GM18907 (cell line): ENCODE results near the gene DCP1B.

ENCODE experiments used
- ATAC-seq: cut with Tn5 transposase; IDR thresholded peaks from one replicate; pipeline ENCODE4 v1.9.1; 2021; ENCODE audit warnings: mild to moderate bottlenecking, moderate library complexity; ENCODE audit not compliant: unreplicated experiment

Gene DCP1B

DNA sequence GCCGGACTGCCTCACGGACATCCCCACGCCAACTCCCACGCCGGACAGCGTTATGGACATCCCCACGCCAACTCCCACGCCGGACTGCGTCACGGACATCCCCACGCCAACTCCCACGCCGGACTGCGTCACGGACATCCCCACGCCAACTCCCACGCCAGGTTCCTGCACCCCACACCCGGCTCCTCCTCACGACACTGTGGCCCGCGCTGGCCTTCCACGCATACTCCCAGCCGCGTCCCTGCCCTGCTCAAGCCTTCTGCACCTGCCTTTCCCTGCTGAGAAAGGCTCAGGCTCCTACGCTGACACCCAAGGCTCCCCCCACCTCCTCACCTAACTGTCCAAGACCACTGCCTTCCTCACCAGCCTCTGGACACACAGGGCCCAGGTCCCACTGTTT is 95.5 kb downstream of the DCP1B start:
- ATAC-seq = no peak

DNA sequence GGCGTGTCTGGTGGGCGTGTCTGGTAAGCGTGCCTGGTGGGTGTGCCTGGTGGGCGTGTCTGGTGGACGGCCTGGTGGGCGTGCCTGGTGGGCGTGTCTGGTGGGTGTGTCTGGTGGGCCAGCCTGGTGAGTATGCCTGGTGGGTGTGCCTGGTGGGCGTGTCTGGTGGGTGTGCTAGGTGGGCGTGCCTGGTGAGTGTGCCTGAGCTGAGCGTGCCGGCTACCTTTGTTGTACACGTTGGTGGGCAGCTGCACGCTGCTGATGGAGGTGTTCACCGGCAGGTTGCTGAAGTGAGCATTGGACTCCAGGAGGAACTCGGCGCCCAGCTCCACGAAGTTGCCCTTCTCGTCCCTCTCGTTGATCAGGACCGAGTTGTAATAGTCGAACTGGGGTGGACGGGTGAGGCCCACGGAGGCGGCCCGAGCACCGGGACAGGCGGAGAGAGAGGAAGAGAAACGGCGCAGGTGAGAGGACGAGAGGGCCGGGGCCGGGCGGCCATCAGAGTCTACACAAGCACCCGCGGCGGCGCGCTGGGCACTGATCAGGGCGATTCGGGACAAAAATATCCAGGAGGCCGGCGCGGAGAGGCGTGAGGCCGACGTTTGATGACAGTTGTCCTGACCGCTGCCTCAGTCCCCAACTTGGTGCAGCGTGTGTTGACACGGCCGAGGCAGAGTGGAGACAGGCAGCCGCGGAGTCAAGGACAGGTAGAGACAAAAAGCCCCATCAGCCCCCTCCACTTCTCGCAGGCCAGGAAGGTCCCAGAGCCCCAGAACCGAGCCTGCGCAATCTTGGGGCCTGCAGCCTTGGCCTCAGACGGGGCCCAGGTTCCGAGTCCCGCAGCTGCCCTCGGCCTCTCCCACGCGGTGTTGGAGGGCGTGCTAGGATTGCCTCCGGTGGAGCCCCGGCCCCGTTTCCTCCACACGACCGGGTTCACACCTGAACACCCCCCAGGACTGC is 96.3 kb downstream of the DCP1B start:
- no peak for ATAC-seq

DNA sequence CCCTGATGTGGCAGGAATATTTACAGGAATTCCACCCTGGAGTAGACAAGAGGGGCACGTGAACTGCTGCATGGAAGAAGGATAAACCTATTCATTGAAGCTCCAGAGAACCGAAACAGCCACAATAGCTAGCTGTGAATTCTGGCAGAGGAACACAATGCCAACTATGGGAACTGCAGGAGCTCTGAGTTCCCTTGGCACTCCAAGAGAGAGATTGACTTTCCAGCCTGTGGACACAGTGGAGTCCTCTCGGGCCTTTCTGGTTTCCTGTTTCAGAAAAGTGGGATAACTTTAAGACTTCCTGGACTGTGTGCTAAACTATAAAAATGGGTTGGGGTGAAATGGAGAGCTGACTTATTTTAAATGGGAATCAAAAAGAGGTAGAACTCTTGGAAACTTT is 97.7 kb downstream of the DCP1B start:
- ATAC-seq = no peak

DNA sequence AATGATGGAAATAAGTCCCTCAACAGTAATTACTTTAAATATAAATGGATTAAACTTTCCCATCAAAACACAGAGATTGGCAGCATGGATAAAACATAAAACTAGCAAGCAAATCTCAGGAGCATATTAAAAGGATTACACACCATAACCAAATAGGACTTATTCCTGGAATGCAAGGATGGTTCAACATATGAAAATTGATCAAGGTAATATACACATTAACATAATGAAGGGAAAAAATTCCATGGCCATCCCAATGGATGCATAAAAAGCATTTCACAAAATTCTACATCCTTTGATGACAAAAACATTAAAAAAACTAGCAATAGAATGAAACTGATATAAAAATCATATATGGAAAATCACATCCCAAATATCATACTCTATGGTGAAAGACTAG is 99.4 kb downstream of the DCP1B start:
- ATAC-seq = no peak

DNA sequence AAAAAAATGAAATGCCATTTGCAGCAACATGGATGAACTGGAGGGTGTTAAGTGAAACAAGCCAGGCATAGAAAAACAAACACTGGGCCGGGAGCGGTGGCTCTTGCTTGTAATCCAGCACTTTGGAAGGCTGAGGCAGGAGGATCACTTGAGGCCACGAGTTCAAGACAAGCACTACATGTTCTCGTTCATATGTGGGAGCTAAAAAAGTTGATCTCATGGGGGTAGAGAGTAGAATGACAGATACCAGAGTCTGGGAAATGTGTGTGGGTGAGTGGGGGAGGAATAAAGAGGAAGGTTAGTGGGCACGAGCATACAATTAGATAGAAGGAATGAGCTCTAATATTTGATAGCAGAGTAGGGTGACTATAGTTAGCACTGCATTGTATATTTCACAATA is 107.3 kb downstream of the DCP1B start:
- ATAC-seq = no peak
